ENCODE measurements around the gene FBXW2. TPM values are rescaled to one million over a fixed set of nuclear protein-coding genes. Genes with fewer than 3 reads are reported as not detected.

The FBXW2 gene
- total and polyA plus RNA-seq, 8 donors: 47.9 to 93.4 (median 50.9) TPM

DNA sequence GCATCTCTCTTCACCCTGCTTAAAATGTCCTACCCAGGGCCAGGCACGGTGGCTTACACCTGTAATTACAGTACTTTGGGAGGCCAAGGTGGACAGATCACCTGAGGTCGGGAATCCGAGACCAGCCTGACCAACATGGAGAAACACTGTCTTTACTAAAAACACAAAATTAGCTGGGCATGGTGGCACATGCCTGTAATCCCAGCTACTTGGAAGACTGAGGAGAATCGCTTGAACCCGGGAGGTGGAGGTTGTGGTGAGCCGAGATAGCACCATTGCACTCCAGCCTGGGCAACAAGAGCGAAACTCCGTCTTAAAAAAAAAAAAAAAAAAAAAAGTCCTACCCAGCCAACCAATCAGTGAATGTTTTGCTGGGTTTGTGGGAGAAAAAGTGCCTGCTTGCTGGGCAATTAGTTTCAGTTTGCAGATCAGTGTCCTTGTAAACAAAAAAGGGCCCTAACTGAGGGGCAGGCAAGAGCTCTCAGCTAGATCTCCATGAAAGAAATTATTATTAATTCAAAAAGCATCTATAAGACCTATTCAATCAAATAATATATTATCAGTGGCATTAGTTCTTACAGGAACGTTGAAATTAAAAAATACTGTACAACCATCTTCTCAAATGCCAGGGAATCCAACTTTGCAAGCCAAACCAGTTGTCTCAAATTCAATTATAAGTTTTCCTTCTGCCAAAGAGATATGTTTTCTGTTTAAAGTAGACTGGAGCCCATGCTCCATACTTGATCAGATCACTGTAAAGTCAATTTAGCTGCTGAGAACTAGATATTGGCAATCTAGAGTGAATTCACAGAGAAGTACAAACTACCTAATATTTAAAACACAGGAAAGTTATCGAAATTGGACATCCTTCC lies 82.9 kb downstream of the FBXW2 start:
- Histone ChIP-seq H3K36me3 (peaks cover 0 to 6% of the 10 kb centered on the region in 2 donors), H3K27me3 (no peaks in the 10 kb centered on the region), H3K4me3 (peak overlapping the region; percentile 82 to 88), H3K27ac (peak overlapping the region; percentile 86 to 95), H3K4me1 (peaks cover 22 to 76% of the 10 kb centered on the region in 2 donors), H3K9me3 (no peaks in the 10 kb centered on the region)
- intact Hi-C loops (cut with DNase I): no loop called here
- DNase-seq (no peak), ATAC-seq (no peak)
- TF ChIP-seq, protein P1, sequence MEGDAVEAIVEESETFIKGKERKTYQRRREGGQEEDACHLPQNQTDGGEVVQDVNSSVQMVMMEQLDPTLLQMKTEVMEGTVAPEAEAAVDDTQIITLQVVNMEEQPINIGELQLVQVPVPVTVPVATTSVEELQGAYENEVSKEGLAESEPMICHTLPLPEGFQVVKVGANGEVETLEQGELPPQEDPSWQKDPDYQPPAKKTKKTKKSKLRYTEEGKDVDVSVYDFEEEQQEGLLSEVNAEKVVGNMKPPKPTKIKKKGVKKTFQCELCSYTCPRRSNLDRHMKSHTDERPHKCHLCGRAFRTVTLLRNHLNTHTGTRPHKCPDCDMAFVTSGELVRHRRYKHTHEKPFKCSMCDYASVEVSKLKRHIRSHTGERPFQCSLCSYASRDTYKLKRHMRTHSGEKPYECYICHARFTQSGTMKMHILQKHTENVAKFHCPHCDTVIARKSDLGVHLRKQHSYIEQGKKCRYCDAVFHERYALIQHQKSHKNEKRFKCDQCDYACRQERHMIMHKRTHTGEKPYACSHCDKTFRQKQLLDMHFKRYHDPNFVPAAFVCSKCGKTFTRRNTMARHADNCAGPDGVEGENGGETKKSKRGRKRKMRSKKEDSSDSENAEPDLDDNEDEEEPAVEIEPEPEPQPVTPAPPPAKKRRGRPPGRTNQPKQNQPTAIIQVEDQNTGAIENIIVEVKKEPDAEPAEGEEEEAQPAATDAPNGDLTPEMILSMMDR (IDR thresholded peaks at IDR 0.05): no peak

DNA sequence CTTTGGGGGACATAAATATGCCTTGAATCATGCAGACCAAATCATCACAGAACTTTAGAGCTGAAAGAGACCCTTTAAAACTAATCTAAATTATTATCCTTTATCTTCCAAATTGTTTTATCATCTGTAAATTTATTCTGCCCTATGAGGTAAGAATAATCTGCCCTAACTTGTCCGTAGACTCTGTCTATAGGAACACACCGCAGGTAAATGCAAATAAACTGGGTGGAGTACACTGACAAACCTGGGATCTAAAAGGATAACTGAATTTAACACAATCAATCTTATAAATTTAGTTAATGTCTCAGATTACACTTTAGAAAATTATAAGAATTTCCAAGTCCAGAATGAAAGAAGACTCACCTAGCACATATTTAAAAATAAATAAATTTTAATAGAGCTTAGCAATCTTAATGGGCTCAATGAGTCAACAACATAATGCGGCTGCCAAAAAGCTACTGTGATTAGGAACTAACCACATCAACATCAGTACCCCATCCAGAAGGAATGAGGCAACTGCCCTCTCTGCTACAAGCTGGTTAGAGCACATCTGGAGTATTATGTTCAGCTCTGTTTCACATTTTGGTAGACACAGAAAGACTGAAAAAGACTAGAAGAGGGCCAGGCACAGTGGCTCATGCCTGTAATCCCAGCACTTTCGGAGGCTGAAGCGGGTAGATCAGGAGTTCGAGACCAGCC lies 84.5 kb downstream of the FBXW2 start:
- no peak overlapping the region for H3K4me3 ChIP-seq
- no peak overlapping the region for H3K27ac ChIP-seq
- intact Hi-C loops (cut with DNase I): no loop called here
- ATAC-seq: no peak
- no peaks in the 10 kb centered on the region for H3K9me3 ChIP-seq
- no peak for DNase-seq
- peaks cover 0 to 16% of the 10 kb centered on the region in 2 donors for H3K36me3 ChIP-seq
- TF ChIP-seq, protein P1 (IDR thresholded peaks at IDR 0.05): no peak
- no peaks in the 10 kb centered on the region for H3K27me3 ChIP-seq
- peaks cover 16 to 80% of the 10 kb centered on the region in 2 donors for H3K4me1 ChIP-seq

DNA sequence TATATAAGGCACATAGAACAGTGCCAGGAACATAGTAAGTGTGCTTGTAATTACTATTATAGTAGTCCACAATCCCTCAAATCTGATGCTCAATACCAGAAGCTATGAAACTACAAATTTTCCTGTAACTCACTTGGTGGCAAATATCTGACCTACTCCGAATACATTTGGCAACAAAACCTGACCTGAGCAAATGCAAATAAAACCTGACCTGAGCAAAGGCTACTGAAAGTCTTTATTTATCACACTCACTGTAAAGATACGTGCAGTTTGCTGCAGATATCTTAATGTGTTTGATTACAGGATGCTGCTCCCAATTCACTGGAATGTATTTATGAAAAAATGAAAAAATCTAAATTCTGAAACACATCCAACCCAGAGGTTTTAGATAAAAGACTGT lies 86.0 kb downstream of the FBXW2 start:
- H3K27ac ChIP-seq: no peak overlapping the region
- peaks cover 0 to 23% of the 10 kb centered on the region in 2 donors for H3K36me3 ChIP-seq
- H3K4me3 ChIP-seq: no peak overlapping the region
- ATAC-seq (no peak), DNase-seq (no peak)
- TF ChIP-seq, protein P1 (IDR thresholded peaks at IDR 0.05): no peak
- no peaks in the 10 kb centered on the region for H3K27me3 ChIP-seq
- H3K4me1 ChIP-seq: peaks cover 16 to 74% of the 10 kb centered on the region in 2 donors
- intact Hi-C loops (cut with DNase I): no loop called here
- no peaks in the 10 kb centered on the region for H3K9me3 ChIP-seq

Other genes starting within 250 kb of the FBXW2 start
- 10 to 100 TPM; 40.5 to 53.4 TPM for gene CDK5RAP2, start 213.2 kb downstream of the FBXW2 start, total RNA-seq
- gene CDK5RAP2, start 213.2 kb downstream of the FBXW2 start, polyA plus RNA-seq (ENCODE audit: insufficient read length in 6 of 6): 10 to 100 TPM; 55.0 to 75.7 (median 68.5) TPM
- 100 to 1,000 TPM in 1 of 2 donors, 10 to 100 TPM in 1; 75.1 to 103 TPM for gene MEGF9, start 78.9 kb downstream of the FBXW2 start, total RNA-seq
- 10 to 100 TPM; 13.8 to 16.8 (median 14.6) TPM for gene MEGF9, start 78.9 kb downstream of the FBXW2 start, polyA plus RNA-seq (ENCODE audit: insufficient read length in 6 of 6)
- gene PSMD5, start 49.5 kb upstream of the FBXW2 start, total RNA-seq: 10 to 100 TPM; 47.3 to 52.1 TPM
- gene PSMD5, start 49.5 kb upstream of the FBXW2 start, polyA plus RNA-seq (ENCODE audit: insufficient read length in 6 of 6): 10 to 100 TPM; 34.0 to 46.4 (median 42.2) TPM
- gene PHF19, start 83.8 kb upstream of the FBXW2 start, total RNA-seq: 10 to 100 TPM; 37.0 to 40.2 TPM
- gene PHF19, start 83.8 kb upstream of the FBXW2 start, polyA plus RNA-seq (ENCODE audit: insufficient read length in 6 of 6): 10 to 100 TPM; 43.4 to 55.0 (median 47.5) TPM
- gene TRAF1, start 133.4 kb upstream of the FBXW2 start, total RNA-seq: 1 to 10 TPM; 4.4 to 6.8 TPM
- gene TRAF1, start 133.4 kb upstream of the FBXW2 start, polyA plus RNA-seq (ENCODE audit: insufficient read length in 6 of 6): 10 to 100 TPM in 2 of 6 donors, 1 to 10 TPM in 4; 7.3 to 10.8 (median 8.9) TPM

All from left lung (tissue), 10 donors.